NCI-H187 (cell line): Measurements from ENCODE around the gene CLDN15.
A peak's percentile ranks its signal among the peaks of the same experiment; 100 is the strongest.
"Not testable (repeated sequence)": the region's sequence is repeated elsewhere in the genome, so short reads cannot be mapped to it uniquely, and the experiment has no call there.

Experiments
- DNase-seq, 2 experiments: peaks; one replicate each; lab custom pipeline; 2025; lab: John Stamatoyannopoulos, UW

CLDN15 gene, protein sequence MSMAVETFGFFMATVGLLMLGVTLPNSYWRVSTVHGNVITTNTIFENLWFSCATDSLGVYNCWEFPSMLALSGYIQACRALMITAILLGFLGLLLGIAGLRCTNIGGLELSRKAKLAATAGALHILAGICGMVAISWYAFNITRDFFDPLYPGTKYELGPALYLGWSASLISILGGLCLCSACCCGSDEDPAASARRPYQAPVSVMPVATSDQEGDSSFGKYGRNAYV

DNA sequence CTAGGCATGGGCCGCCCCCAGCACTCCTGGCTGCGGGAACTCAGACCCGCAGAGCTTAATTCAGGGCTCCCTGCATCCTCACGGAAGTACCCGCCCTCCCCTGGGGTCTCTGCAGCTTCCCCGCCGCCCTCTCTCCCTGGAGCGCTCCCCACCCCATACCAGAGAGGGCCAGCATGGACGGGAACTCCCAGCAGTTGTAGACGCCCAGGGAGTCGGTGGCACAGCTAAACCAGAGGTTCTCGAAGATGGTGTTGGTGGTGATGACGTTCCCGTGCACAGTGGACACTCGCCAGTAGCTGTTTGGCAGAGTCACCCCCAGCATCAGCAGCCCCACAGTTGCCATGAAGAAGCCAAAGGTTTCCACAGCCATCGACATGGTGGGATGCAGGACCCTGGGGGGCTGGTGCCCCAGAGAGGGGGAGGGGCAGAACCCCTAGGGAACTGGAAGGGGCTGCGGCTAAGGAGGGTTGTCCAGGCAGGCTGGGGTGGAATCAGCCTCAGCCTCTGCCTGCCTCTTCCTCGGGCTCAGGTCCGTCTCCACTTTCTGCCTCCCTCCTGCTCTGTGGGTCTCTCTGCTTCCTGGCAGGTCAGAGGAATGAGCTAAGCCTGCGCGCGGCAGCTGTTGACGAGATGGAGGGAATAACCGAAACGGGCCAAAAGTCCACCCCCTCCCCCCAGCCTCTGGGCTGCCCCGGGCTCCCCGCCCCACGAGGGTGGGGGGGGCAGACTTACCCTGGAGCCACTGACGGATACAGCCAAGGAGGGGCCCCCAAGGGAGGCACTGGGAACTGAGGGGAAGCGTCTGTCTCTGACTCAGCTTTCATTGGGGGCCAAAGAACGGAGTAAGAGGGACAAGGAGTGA, at the start of gene CLDN15:
Gene CLDN15 (minus strand): TSS at position 597 of the 862 bp plus-strand sequence. CDS start 221 bp downstream, at position 376.
- DNase-seq, result no peak

DNA sequence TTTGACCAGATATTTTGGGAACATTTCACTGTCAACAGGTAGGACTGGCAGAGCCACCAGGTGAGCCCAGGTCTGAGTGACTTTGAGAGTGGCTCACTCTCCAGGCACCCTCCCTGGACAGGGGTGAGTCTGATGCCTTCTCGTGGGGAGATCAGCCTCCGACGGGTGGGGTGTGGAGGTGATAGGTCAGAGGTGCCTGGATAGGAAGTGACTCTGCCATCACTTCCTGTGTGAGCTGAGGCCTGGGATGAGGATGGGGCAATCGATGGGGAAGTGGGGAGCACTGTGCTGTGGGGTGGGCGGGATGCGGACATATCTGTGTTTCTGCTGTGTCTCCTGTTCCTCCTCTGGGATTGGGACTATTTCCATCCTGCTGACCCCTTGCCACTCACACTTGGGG, 49.4 kb upstream of the CLDN15 start:
- no peak for DNase-seq

DNA sequence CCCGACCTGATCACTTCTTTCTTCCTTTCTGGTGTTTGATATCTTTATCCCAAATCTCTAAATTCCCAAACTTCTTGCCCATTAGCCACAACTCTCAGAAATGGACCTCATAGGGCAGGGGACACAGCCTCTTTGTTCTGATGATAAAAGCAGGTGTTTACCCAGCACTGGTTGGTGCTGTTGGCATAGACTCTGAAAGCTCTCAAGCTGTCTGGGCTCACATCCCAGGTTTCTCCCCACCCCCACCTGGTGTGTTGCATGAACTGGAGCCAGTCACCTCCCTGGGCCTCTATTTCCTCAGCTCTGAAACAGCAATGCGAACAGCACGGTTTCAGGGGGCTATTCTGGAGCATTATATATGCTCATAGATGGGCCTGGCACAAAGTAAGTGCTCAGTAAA, 48.3 kb upstream of the CLDN15 start:
- DNase-seq, result not testable (repeated sequence)

DNA sequence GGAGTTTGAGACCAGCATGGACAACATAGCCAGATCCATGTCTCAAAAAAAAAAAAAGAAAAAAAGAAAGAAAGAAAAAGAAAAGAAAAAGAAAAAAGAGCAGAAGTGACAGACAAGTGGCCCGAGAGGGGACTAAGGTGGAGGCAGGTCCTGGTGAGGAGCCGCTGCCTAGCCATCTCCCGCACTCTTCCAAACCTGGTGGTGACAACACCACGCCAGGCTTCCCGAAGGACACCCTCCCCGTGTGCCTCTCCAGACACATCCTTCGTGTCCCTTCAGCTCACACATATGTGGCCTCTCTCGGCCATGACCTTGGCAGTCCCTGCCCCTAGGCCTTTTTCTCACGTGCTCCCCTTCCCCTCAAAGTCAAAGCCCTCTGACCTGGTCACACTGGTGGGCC, 47.6 kb upstream of the CLDN15 start:
- no peak for DNase-seq

DNA sequence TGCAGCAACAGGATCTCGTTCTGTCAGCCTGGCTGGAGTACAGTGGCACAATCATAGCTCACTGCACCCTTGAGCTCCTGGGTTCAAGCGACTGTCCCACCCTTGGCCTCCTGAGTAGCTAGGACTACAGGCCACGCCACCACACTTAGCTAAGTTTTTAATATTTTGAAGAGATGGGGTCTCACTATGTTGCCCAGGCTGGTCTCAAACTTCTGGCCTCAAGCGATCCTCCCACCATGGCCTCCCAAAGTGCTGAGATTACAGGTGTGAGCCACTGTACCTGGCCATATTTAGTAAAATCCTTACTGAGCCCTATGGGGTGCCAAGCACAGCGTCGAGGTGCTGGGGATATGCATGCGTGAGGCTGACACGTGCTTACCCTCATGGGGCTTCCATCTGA, 43.3 kb upstream of the CLDN15 start:
- DNase-seq, result not testable (repeated sequence)

DNA sequence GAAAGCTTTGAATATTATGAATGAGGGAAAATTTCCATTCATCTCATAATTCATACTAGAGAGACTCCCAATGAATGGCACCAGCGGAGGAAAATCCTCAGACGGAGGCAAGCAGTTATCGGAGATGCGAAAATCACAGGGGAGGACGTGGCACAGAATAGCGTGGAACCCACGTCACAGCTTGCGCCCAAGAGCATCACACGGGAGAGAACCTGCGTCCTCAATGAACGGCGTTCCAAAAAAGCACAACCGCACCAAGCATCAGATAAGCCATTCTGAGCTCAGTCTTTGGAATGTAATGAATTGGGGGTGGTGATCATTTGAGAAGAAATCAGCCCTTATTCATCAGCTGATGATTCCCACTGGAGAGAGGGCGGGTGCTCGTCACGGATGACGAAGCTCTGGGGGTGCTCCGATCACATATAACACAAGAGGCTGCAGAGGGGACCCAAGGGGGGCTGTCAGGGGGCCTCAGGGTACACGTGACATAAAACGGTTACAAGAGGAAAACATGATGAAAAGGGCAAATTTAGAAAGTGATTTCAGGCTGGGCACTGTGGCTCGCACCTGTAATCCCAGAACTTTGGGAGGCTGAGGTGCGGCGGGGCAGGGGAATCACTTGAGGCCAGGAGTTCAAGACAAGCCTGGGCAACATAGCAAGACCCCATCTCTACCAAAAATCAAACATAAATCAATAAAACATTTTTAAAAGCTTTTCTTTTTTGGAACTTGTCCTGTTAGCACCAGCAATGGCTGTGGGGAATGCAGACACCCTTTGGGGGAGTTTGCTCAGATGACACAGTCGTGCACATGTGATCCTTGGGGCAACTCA, 41.1 kb upstream of the CLDN15 start:
- no peak for DNase-seq

DNA sequence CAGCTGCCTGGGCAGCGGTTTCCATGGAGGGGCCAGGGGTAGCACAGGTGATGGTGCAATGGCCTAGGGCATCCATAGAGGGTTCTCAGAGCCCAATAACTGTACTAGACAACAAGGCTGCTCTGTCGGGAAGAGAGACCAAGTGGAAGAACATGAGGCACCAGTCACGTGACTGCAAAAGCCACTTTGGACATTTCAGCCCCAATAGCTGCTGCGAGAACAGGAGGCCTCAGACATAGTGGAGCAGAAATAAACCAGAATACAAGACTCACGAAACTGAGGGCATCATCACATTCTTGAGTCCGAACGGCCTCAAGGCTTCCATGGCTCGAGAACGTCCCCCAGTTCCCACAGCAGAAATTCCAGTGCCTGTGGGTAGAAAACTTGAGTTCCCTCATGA, 39.6 kb upstream of the CLDN15 start:
- no peak for DNase-seq

DNA sequence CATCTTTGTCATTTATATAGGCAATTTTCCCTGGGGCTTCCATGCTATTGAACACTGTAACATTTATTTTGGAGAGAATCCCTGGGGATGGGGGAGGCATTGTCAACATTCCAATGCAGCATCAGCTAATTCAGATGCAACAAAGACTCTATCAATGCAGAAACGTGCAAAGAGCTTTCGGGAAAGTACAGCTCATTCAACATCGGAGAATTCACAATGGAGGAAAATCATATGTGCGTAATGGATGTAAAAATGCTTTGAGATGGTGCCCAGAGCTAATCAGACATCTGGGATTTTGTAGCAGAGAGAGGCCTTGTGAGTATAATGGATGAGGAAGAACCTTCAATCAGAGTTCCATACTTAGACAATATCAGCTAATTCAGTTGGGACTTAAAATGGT, 35.6 kb upstream of the CLDN15 start:
- no peak for DNase-seq

DNA sequence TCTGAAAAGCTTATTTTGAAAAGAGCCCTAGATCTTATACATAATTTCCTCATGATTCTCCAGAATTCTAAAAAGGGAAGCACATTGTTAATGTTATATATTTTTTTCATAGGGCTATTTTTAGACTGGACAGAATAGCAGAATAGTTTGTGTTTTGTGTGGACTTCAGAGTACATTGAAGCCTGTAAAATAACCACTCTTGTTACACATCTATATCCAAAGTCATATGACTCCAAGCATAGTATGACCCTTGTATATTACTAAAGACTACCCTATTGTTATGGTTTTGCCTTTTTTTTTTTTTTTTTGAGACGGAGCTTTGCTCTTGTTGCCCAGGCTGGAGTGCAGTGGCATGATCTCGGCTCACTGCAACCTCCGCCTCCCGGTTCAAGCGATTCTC, 33.4 kb upstream of the CLDN15 start:
- DNase-seq, result no peak

DNA sequence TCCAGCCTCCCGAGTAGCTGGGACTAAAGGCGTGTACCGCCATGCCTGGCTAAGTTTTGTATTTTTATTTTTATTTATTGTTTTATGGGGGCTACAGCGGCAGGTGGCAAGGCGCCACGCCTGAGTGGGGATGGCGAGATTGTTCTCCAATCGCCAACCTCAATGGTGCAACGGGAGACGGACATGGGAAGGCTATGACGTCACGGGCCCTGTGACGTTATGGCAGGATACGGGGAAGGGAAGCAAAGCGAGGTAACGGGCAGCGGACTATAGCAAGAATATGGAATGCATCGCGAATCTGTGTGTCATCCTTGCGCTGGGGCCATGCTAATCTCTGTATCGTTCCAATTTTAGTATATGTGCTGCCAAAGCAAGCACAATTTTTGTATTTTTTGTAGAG, 32.1 kb upstream of the CLDN15 start:
- no peak for DNase-seq

DNA sequence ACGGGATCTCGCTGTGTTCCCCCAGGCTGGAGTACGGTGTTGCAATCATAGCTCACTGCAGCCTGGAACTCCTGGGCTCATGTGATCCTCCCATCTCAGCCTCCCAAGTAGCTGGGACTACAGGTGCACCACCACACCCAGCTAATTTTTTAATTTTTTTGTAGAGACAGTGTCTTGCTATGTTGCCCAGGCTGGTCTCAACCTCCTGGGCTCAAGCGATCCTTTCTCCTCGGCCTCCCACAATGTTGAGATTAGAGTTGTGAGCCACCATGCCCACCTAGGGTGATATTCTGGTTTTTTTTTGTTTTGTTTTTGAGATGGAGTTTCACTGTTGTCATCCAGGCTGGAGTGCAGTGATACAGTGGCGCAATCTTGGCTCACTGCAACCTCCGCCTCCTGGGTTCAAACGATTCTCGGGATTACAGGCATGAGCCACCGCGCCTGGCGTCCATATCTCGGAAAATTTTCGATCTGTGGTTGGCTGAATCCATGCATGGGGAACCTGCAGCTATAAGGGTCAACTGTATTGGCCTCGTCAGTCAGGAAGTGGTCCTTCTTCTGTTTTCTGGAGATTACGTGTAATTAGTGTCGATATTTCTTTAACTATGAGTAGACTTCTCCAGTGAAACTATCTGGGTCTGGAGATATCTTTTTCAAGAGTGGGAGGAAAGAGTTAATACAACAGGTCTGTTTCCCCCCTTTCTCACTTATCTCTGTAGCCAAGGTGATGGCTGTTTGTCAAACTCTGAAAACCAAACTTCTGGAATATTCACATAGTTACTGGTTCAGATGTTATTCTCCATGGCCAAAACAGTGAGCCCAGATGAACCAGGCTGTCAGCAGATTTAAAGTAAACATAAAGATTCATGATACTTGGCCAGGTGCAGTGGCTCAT, 28.3 kb upstream of the CLDN15 start:
- DNase-seq, result no peak

DNA sequence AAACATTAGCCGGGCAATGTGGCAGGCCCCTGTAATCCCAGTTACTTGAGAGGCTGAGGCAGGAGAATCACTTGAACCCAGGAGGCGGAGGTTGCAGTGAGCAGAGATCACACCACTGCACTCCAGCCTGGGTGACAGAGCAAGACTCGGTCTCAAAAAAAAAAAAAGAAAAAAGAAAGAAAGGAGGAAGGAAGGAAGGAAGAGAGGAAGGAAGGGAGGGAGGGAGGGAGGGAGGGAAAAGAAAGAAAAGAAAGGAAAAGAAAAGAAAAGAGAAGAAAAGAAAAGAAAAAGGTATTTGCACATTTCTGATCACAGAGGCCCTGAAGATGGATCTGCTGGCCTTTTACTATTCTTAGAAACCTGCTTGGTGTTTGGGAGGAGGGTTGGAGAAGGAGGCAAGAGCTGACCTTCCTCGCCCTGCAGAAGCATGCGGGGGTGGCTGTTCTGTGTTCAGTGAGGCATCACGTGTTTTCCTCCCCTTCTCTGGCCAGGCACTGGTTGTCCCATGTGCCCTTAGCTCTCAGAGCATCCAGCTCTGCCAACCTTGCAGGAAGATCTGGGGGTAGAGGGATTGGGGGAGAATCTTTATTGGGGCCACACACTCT, 26.6 kb upstream of the CLDN15 start:
- not testable (repeated sequence) for DNase-seq

DNA sequence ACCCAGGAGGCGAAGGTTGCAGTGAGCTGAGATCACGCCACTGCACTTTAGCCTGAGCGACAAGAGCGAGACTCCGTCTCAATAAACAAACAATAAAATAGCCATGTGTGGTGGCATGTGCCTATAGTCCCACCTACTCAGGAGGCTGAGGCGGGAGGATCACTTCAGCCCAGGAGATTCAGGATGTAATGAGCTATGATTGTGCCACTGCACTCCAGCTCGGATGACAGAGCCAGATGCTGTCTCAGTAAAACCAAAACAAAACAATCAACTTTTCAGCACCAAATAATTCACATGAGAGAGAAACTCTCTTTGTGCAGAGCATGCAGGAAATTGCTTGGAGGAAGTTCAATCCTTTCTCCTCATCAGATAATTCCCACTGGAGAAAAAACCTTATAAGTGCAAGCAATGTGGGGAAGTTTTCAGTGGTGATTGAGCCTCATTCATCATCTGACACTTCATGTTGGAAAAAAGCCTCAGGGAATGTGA, 20.7 kb upstream of the CLDN15 start:
- no peak for DNase-seq

DNA sequence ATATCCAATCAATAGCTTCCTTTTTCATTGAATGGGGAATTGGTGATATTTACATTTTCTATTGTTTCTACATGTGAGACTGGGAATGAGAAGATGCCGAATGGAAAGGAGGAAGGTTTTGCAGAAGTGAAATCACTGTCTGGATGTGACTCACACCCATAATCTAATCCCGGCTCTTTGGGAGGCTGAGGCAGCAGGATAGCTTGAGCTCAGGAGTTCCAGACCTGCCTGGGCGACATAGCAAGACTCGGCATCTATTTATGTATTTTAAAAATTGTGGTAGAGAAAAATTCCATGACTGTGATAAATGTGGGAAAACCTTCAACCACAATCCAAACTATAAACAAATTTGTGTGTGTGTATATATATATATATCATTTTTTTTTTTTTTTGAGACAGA, 18.2 kb upstream of the CLDN15 start:
- no peak for DNase-seq

DNA sequence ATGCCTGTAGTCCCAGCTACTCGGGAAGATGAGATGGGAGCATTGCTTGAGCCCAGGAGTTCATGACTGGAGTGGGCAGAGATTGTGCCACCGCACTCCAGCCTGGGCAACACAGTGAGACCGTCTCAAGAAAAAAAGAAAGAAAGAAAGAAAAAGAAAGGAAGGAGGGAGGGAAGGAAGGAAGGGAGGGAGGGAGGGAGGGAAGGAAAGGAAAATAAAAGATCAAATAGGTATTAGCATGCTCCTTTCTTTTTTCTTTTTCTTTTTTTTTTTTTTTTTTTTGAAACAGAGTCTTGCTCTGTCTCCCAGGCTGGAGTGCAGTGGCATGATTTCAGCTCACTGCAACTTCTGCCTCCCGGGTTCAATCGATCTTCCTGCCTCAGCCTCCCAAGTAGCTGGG, 15.6 kb upstream of the CLDN15 start:
- not testable (repeated sequence) for DNase-seq

DNA sequence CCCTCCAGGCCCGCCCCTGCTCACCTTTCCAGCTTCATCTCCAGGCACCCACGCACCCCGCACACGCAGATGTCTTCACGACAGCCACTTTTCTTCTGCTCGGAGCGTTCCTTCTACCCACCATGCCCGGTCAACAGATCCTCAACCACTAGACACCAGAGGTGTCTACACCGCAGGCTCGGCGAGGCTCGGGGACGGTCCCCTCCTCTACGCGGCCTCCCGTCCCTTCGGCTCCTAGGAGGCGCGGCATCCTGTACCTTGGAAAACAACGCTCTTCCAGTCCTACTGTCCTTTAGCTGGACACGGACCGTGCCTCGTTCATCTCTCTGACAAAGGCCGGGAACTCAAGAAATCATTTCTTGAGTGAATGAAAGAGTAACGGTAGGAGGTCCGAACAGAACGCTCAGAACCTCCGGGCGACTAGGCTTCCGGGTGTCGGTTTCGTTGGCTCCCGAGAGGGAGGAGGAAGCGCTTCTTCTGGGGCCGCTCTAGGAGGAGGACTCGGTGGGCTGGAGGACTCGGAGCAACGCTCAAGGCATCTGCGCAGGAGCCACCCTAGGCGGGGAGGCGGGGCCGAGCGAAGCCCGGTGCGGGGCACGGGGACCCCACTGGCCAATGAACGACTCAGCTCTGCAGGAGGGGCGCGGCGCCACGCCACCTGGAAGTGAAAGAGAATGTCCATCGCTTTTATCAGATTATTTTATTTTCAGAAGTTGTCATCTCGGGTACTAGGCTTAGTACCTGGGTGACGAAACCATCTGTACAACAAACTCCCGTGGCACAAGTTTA, 14.5 kb upstream of the CLDN15 start:
- DNase-seq, result peak; percentile 88 to 98

DNA sequence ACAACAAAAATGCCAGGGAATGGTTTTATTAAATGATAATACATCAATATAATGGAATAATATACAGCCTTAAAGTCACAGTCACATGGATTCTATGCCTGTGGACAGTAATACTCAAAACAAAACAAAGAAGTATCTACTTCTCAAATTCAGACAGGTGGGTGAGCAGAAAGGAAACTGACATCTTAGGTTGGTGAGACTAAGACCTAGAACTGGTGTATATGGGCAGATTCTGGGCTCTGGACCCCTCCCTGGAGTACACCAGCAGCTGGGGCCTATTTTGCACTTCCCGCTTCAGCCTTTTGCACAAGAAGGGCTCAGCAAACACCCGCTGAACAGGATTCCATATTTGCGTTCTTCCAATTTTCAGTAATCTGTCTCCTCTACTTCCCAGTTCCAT, 12.7 kb upstream of the CLDN15 start:
- no peak for DNase-seq

DNA sequence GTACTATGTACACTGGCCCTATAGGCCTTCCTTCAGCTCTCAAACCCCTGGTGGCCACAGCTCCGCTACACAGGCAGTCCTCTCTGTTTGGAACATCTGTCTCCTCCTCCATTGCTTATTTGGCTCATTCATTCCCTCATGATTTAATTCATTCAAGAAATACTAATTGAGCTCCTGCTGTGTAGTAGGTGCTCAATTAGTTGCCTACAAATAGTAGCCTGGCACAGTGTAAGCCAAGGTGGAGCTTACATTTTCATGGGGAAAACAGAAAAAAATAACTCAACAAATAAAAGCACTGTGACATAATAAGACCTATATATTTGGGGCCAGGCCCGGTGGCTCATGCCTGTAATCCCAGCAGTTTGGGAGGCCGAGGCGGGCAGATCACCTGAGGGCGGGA, 10.7 kb upstream of the CLDN15 start:
- no peak for DNase-seq

DNA sequence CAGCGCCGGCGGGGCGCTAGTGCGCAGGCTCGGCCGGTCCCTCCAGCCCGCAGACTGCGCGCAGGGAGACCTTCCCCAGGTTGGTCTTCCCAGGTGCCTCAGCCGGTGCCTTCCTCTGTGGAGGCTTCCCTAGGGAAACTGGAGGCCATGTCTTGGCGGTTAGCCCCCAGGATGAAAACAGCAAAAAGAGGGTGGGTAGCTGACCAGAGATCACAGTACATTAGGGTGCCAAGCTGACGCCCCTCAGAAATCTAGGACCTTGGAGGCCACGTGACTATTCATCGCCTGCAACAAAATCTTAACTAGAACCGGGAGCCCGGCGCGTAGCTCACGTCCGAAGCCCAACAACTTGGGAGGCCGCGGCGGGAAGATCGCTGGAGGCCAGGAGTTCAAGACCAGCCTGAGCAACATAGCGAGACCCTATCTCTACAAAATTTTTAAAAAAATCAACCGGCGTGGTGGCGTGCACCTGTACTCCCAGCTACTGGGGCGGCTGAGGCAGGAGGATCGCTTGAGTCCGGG, 7.6 kb upstream of the CLDN15 start:
- no peak for DNase-seq
